ENCODE results near the gene SLC6A19. TPM values are rescaled to one million over a fixed set of nuclear protein-coding genes. Genes with fewer than 3 reads are reported as not detected.

SLC6A19 gene
- total and polyA plus RNA-seq, 2 of the 13 experiments (the other 11 are each of a cell fraction or from before 2014, with no cell fraction given), result 0.02 TPM; not detected in 1

DNA sequence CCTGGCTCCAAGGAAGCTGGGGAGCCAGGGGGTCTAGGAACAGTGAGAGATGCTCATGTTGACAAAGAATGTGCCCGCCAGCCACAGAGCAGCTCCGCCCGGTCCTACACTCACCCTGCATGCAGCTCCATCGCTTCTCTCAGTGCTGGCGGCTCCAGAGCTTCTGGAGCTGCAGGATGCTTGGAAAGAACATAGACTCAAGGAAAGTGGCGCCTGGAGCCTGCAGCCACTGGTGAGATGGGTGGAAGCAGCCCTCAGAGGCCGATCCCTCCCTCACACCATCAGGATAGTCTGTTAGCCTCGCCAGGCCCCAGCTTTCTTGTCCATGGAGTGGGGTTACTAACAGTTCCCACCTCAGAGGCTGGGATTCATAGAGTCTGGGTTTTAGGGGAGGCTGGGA lies 26.4 kb upstream of the SLC6A19 start (continued):
- TF ChIP-seq HMGXB3 (CRISPR knock-in tag; IDR thresholded peaks at IDR 0.05; ENCODE audit: borderline replicate concordance) (no peak), FOSL2 (CRISPR knock-in tag; IDR thresholded peaks at IDR 0.05) (no peak), SOX6 (IDR thresholded peaks at IDR 0.05) (no peak), SOX6 (CRISPR knock-in tag; IDR thresholded peaks at IDR 0.05) (no peak), MTF2 (CRISPR knock-in tag; IDR thresholded peaks at IDR 0.05; ENCODE audit: borderline replicate concordance) (no peak)
- TF ChIP-seq, protein P1, sequence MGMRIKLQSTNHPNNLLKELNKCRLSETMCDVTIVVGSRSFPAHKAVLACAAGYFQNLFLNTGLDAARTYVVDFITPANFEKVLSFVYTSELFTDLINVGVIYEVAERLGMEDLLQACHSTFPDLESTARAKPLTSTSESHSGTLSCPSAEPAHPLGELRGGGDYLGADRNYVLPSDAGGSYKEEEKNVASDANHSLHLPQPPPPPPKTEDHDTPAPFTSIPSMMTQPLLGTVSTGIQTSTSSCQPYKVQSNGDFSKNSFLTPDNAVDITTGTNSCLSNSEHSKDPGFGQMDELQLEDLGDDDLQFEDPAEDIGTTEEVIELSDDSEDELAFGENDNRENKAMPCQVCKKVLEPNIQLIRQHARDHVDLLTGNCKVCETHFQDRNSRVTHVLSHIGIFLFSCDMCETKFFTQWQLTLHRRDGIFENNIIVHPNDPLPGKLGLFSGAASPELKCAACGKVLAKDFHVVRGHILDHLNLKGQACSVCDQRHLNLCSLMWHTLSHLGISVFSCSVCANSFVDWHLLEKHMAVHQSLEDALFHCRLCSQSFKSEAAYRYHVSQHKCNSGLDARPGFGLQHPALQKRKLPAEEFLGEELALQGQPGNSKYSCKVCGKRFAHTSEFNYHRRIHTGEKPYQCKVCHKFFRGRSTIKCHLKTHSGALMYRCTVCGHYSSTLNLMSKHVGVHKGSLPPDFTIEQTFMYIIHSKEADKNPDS (CRISPR knock-in tag; IDR thresholded peaks at IDR 0.05), result no peak
- TF ChIP-seq, protein P2, sequence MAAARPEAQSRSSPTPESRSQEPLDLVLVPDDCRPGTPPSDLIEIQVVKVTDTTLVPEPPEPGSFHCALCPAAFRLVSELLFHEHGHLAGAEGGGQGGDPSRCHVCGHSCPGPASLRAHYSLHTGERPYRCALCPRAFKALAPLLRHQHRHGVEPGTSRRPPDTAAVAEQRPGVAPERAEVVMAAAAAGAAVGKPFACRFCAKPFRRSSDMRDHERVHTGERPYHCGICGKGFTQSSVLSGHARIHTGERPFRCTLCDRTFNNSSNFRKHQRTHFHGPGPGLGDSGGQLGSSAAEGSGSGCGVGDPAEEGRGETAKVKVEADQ (CRISPR knock-in tag; IDR thresholded peaks at IDR 0.05; ENCODE audit: borderline replicate concordance), result no peak

All from HepG2 (cell line).